Fibroblast of the aortic adventitia (primary cell): ENCODE data around the gene DDX31. TPM values are rescaled to one million over a fixed set of nuclear protein-coding genes. Genes with fewer than 3 reads are reported as not detected.

Experiments
- DNase-seq: peaks from one replicate; pipeline ENCODE4 v3.0.0-alpha.2; 2010; ENCODE audit warnings: low read depth
- H3K4me3 ChIP-seq: 2 replicates; pipeline ENCODE4 v1.5.1; 2011; ENCODE audit warnings: low read depth, mild to moderate bottlenecking, control low read depth, low read length, moderate library complexity
- CTCF ChIP-seq: IDR thresholded peaks from 2 replicates; pipeline ENCODE4 v1.5.1; 2011; ENCODE audit warnings: mild to moderate bottlenecking, low read length, control low read depth, inconsistent platforms; ENCODE audit not compliant: insufficient read depth
- total RNA-seq: library from RNA; depleted of rRNA; stranded (reverse); fragments of >200 nt; gene quantifications from 2 replicates; pipeline ENCODE4 v1.2.3, GENCODE V29; 2012; ENCODE audit warnings: low replicate concordance

DDX31 gene
- total RNA-seq, 1 donor = 13.5 TPM

- TF ChIP-seq CTCF = no peak
- H3K4me3 ChIP-seq = no peak overlapping the region
- peak; percentile 89 for DNase-seq
These were observed 22.4 kb downstream of the DDX31 start for GRCh38 chr9:132647355-132647754.

GRCh38 chr9:132646726-132647125 is 23.1 kb downstream of the DDX31 start:
- TF ChIP-seq CTCF = no peak
- H3K4me3 ChIP-seq = no peak overlapping the region
- no peak for DNase-seq

GRCh38 chr9:132645711-132646110 is 24.1 kb downstream of the DDX31 start:
- no peak for TF ChIP-seq CTCF
- H3K4me3 ChIP-seq = no peak overlapping the region
- no peak for DNase-seq

GRCh38 chr9:132645306-132645705 is 24.5 kb downstream of the DDX31 start:
- TF ChIP-seq CTCF = no peak
- no peak for DNase-seq
- no peak overlapping the region for H3K4me3 ChIP-seq

- DNase-seq = no peak
- no peak overlapping the region for H3K4me3 ChIP-seq
- peak; percentile 7 for TF ChIP-seq CTCF
These were observed 25.5 kb downstream of the DDX31 start for GRCh38 chr9:132644251-132644650.

- no peak for TF ChIP-seq CTCF
- no peak for DNase-seq
- H3K4me3 ChIP-seq = no peak overlapping the region
These were observed 28.6 kb downstream of the DDX31 start for GRCh38 chr9:132641216-132641615.

- TF ChIP-seq CTCF = no peak
- no peak overlapping the region for H3K4me3 ChIP-seq
- DNase-seq = no peak
These were observed 30.5 kb downstream of the DDX31 start for GRCh38 chr9:132639322-132639721.
